Measurements from ENCODE around the gene CBLB. TPM values are rescaled to one million over a fixed set of nuclear protein-coding genes. Genes with fewer than 3 reads are reported as not detected.

The CBLB gene
- total RNA-seq, 2 experiments from 2014 or later = 104 to 113 TPM

- intact Hi-C loops (cut with micrococcal nuclease) = no loop called here
- H3K9me3 Mint-ChIP-seq = peaks cover 11% of the 10 kb centered on the region
- H3K4me3 Mint-ChIP-seq = no peak overlapping the region
- no peak for TF ChIP-seq CTCF (IDR thresholded peaks at IDR 0.05)
- peak overlapping the region; percentile 63 for H3K27ac Mint-ChIP-seq
- CTCF ChIA-PET = interaction anchor here (1.0 to 1.1 kb wide), 2 partner anchors 12 to 17 kb away, joined by 3 to 4 read pairs; no protein-coding TSS in a partner anchor
- DNase-seq (no peak), ATAC-seq (no peak)
- H3K4me1 Mint-ChIP-seq (ENCODE audit: low read depth) = peaks cover 72% of the 10 kb centered on the region
- H3K27me3 Mint-ChIP-seq = no peaks in the 10 kb centered on the region
- POLR2A ChIA-PET = interaction anchor here (0.6 to 1.0 kb wide), 2 partner anchors 10 to 25 kb away, joined by 3 read pairs; no protein-coding TSS in a partner anchor
- H3K36me3 Mint-ChIP-seq (ENCODE audit: low read depth) = peaks cover 49% of the 10 kb centered on the region
These were observed 57.2 kb downstream of the CBLB start for GRCh38 chr3:105811518-105812193.

GRCh38 chr3:105809208-105809888, 59.5 kb downstream of the CBLB start:
- peaks cover 72% of the 10 kb centered on the region for H3K4me1 Mint-ChIP-seq (ENCODE audit: low read depth)
- POLR2A ChIA-PET = interaction anchor here (1.0 to 2.8 kb wide), 2 partner anchors 14 to 53 kb away, joined by 3 to 12 read pairs; no protein-coding TSS in a partner anchor
- peak overlapping the region; percentile 77 for H3K27ac Mint-ChIP-seq
- H3K4me3 Mint-ChIP-seq = no peak overlapping the region
- intact Hi-C loops (cut with micrococcal nuclease) = no loop called here
- CTCF ChIA-PET = interaction anchor here (0.7 to 1.1 kb wide), 2 partner anchors 10 to 14 kb away, joined by 3 to 6 read pairs; no protein-coding TSS in a partner anchor
- no peaks in the 10 kb centered on the region for H3K27me3 Mint-ChIP-seq
- H3K36me3 Mint-ChIP-seq (ENCODE audit: low read depth) = peaks cover 44% of the 10 kb centered on the region
- peaks cover 6% of the 10 kb centered on the region for H3K9me3 Mint-ChIP-seq
- DNase-seq (no peak), ATAC-seq (no peak)
- TF ChIP-seq CTCF (IDR thresholded peaks at IDR 0.05) = no peak

DNA sequence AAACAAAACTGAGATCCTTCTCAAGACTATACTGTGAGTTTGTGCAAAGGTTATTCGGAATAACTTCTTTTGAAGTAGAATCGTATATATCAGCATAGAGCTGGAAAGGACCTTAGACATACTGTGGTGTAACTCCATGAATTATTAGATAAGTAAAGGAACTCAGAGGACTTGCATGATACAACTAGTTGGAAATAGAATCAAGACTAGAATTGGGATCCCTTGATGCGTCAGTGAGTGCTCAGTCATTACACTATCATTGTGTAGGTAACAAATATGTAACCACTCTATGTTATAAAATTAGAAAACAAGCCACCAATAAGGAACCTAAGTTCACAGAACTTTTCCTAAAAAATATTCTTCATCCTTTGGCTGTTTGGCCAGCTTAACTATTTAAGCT, 61.1 kb downstream of the CBLB start:
- H3K36me3 Mint-ChIP-seq (ENCODE audit: low read depth) = peaks cover 48% of the 10 kb centered on the region
- H3K9me3 Mint-ChIP-seq = peaks cover 6% of the 10 kb centered on the region
- DNase-seq (no peak), ATAC-seq (no peak)
- intact Hi-C loops (cut with micrococcal nuclease) = no loop called here
- peaks cover 72% of the 10 kb centered on the region for H3K4me1 Mint-ChIP-seq (ENCODE audit: low read depth)
- ChIA-PET CTCF (interaction anchor here (0.9 to 1.9 kb wide), 3 partner anchors 9 to 18 kb away, joined by 3 to 5 read pairs (median 3); no protein-coding TSS in a partner anchor), POLR2A (interaction anchor here (2.8 kb wide), 1 partner anchor 16 kb away, joined by 12 read pairs; no protein-coding TSS in a partner anchor)
- H3K4me3 Mint-ChIP-seq = no peak overlapping the region
- peak overlapping the region; percentile 69 for H3K27ac Mint-ChIP-seq
- no peaks in the 10 kb centered on the region for H3K27me3 Mint-ChIP-seq
- no peak for TF ChIP-seq CTCF (IDR thresholded peaks at IDR 0.05)

DNA sequence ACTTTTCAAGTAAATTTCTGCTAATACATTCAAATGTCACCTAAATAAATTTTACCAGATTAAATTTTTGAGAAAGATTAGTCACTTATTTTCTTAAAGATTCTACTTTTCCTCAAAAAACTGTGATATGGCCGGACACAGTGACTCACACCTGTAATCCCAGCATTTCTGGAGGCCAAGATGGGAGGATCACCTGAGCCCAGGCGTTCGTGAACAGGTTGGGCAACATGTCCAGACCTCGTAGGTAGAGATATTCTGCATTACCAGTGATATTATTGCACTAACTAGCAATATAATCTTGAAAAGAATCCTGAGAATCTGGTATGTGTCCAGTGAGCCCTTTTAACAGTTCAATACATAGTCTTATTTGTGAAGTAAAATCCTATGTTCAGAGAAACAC, 61.7 kb downstream of the CBLB start:
- Mint-ChIP-seq H3K4me1 (ENCODE audit: low read depth) (peaks cover 74% of the 10 kb centered on the region), H3K36me3 (ENCODE audit: low read depth) (peaks cover 48% of the 10 kb centered on the region), H3K4me3 (no peak overlapping the region), H3K9me3 (peaks cover 5% of the 10 kb centered on the region), H3K27me3 (no peaks in the 10 kb centered on the region), H3K27ac (peak overlapping the region; percentile 83)
- intact Hi-C loops (cut with micrococcal nuclease) = no loop called here
- DNase-seq (no peak), ATAC-seq (no peak)
- no peak for TF ChIP-seq CTCF (IDR thresholded peaks at IDR 0.05)
- ChIA-PET CTCF (interaction anchor here (1.5 to 1.9 kb wide), 2 partner anchors 11 to 19 kb away, joined by 3 to 5 read pairs; no protein-coding TSS in a partner anchor), POLR2A (interaction anchor here (1.2 kb wide), 1 partner anchor 48 kb away, joined by 3 read pairs; no protein-coding TSS in a partner anchor)

Data from activated CD8-positive, alpha-beta T cell treated with anti-CD3 and anti-CD28 coated beads for 36 hours (primary cell).